Non-pigmented ciliary epithelial cell (primary cell): ENCODE data around the gene SOX6.
"Not testable (repeated sequence)": the region's sequence is repeated elsewhere in the genome, so short reads cannot be mapped to it uniquely, and the experiment has no call there.

Experiments
- DNase-seq: peaks from one replicate; pipeline ENCODE4 v3.0.0-alpha.2; 2010; ENCODE audit warnings: low read depth

Gene SOX6

GRCh38 chr11:16148301-16148931 lies 207.9 kb downstream of the SOX6 start:
- no peak for DNase-seq

GRCh38 chr11:16146980-16147379 lies 209.4 kb downstream of the SOX6 start:
- not testable (repeated sequence) for DNase-seq

GRCh38 chr11:16141614-16142013 lies 214.7 kb downstream of the SOX6 start:
- not testable (repeated sequence) for DNase-seq

DNA sequence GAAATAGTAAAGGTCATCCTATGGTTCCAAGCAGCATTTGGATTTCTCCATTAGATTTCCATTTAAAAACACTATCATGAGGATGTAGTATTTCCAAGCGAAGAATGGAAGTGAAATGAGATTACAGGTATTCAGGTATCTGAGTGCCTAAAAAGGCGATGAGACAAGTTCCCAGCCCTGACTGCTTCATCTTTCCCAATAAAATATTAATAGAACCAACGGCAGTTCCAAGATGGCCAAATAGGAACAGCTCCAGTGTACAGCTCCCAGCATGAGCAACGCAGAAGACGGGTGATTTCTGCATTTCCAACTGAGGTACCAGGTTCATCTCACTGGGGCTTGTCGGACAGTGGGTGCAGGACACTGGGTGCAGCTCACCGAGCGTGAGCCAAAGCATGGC lies 215.2 kb downstream of the SOX6 start:
- not testable (repeated sequence) for DNase-seq

DNA sequence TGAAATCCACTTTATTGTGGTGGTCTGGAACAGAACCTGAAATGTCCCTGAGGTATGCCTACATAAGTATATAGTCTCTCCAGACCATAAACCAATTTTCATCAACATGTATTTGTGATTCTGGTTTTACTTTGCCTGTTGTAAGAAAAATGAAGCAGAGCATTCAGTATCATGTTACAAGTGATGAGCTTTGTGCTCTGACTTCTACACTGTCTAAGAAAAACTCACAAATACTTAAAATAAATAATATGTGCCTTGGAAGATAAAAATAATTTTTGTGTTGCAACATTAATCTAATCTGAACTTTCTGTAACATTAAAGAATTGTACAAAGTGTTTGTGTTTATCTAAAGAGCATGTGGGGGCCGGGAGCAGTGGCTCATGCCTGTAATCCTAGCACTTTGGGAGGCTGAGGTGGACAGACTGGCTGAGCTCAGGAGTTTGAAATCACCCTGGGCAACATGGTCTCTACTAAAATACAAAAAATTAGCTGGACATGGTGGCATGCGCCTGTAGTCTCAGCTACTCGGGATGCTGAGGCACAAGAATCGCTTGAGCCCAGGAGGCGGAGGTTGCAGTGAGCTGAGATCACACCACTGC lies 219.5 kb downstream of the SOX6 start:
- no peak for DNase-seq

GRCh38 chr11:16133867-16134266 lies 222.5 kb downstream of the SOX6 start:
- DNase-seq, result no peak

GRCh38 chr11:16127732-16128131 lies 228.6 kb downstream of the SOX6 start:
- DNase-seq, result no peak

GRCh38 chr11:16126362-16126761 lies 230.0 kb downstream of the SOX6 start:
- DNase-seq, result no peak

- DNase-seq, result no peak
Measured at GRCh38 chr11:16125796-16126195, 230.6 kb downstream of the SOX6 start.

GRCh38 chr11:16124390-16124789 lies 232.0 kb downstream of the SOX6 start:
- no peak for DNase-seq

DNA sequence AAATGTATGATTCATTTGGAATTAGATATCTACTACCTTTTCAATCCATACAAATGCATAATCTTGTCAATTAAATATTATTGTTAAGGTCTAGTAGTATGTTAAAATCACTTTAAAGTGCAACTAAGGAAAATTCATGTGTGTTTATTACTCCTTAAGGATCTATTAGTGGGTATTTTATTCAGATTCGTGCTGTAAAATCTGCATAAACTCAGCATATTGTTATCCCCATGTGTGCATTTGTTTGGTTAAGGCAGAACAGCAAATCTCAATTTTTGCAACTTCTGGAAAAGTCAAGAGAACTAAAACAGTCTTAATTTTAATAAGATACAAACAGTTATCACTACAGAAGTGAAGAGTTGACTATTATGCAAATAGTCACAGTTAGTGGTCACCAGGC lies 234.5 kb downstream of the SOX6 start:
- DNase-seq, result no peak

DNA sequence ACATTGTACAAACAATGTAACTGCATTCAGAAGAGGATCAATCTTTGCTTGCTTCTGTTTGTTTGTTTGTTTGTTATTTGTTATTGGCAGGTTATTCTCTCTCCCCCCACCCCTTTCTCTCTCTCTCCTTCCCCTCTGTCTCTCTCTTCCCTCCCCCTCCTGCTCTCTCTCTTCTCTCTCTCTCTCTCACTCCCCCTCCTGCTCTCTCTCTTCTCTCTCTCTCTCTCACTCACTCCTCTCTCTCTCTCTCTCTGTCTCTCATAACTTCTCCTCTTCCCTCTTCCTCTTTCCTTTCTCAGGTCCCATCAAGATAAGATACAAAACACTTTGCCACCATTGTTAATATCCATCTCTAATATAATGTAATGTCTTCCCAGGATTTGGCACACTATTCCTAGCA lies 236.3 kb downstream of the SOX6 start:
- DNase-seq, result no peak

DNA sequence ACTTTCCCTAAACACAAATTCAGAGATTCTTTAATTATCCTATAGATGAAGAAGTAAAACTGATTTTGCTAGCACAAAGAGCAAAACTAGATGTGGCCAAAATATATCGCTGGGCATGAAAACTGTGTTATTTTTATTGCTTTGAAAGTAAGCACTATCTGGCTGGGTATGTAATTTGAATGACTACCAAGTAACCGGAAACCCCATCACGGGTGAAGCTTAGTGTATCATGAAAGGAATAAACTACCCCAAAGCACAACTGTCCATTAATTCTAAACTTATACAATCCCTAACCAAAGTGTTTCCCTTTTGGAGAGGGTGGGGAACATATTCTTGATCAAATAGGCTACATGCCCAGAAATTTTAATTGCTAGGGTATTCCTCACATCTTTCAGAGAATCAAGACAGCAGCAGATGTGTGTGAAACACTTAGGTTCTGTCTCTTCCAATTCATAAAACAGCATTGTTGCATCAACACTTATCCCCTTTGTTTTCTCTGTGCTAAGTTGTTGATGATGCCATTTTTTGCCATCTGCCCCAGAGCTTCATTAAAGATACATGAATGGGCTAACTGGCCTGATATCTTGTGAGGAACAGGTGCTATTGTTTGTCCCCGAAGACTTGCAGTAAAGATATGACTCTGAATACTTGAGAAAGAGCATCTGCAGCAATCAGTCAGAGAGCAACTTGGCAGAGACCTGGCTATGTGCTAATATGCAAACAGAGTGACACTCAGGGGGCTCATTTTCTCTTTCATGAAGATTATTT lies 238.2 kb downstream of the SOX6 start:
- no peak for DNase-seq

- DNase-seq, result no peak
Measured at GRCh38 chr11:16114978-16115871, 241.1 kb downstream of the SOX6 start.

DNA sequence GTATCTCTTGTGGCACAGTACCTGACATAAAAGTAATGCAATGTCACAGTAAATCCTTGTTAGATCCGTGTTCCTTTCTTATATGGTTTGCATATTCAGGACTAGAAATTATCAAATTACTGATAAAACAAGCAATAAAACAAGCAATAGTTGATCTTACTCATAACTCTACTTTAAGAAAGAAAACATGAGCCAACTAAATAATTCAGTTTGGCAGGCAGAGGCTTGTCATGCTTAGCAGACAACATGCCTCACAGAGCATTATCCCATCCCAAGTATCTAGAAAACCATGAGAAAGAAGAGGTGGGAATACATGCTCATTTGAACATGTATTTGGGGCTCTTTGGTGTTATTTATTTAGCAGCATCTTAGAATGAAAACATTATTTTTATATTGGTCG lies 241.9 kb downstream of the SOX6 start:
- DNase-seq, result no peak

DNA sequence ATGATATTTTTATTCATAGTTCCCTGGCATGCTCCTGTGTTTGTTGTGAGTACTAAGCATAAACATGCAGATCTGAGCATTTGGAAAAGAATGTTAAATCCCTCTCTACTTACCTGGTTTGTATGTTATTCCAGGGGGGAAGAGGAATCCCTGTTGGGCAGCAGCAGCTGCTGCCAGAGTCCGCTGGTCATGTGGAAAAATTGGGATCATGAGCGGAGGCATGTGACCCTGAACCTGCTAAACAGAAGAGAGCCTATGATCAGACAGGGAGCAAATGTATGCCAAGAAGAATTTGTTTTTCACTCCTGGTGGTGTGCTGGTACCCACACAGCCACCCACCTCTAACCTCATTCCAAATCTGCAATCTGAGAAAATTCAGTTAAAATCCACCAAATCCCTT lies 244.7 kb downstream of the SOX6 start:
- no peak for DNase-seq

GRCh38 chr11:16110886-16111285 lies 245.5 kb downstream of the SOX6 start:
- no peak for DNase-seq

DNA sequence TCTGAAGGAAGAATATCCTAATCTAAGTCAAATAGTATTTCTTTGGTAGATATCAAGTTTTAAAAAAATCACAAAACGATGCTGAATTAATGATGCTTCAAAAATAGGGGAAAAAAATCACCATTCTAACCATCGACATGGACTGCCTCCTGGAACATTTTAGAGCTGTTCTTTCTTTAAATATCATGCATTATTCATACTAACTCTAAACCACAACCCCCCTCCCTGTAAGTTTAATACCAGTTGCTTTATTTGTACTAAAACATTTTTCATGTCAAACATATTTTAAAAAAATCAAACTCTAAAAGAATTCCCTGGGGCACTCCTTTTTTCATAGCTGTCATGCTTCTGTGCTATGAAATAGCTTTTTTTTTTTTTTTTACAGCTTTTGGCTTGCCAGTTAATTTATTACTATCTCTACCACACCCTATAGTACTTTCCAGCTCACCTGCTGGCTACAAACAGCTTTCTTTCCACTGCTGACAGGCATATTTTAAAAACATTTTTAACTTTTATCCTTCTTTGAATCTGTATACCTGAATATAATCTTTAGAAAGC lies 256.9 kb downstream of the SOX6 start:
- DNase-seq, result no peak

DNA sequence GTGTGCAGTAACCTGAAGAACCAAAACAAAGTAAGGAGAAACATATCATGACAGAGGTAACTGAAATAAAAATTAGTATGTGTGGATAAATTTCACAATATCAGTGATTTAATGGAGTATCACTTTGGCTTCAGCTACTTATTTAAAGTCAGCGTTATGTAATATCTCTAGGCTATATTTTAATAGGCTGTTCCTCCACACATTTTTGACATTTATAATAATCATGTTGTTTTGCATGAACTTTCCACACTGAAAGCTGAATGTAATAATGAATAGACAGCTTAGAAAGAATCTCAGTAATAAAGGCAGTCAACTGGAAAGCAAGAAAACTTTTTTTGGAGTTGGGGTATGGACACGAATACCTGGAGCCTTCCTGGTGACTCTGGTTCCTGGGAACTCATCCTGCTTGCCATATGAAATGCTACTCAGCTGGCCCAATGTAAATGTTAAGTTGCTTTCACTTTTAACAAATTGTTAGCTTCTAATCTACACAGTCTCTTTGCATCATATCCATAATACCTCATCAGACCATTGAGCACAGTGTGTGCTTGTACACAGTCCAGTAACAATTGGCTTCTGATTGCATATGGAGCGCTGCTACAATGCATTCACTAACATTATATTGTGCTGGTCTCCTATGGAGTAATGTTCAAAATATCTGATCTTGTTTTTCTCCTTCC lies 257.7 kb downstream of the SOX6 start:
- no peak for DNase-seq

GRCh38 chr11:16097543-16097942 lies 258.8 kb downstream of the SOX6 start:
- no peak for DNase-seq

DNA sequence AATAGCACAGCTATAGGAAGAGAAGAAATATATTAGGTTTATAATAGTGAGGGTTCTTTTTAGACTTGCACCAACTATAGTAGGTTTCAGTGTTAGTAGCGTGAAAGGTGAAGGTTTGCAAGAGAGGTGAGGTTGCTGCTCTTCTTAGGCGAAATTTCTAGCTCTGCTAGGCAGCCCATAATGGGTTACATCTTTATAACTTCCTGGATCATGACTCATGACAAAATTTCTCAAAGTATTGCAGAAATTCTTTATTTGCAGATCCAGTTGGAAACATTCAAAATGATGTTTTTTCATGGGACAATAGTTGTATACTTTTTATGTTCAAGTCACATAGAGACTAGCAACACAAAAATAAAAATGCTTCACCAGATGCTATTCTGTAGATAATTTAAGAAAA lies 260.0 kb downstream of the SOX6 start:
- DNase-seq, result peak; percentile 5

GRCh38 chr11:16095756-16096155 lies 260.6 kb downstream of the SOX6 start:
- DNase-seq, result no peak
